DND-41 (cell line): ENCODE results near the gene CAV3.

Experiments
- ATAC-seq: fragments of 200-7000 bp; cut with Tn5 transposase; 3 replicates; pipeline ENCODE4 v1.9.1; 2021; ENCODE audit warnings: low read depth; ENCODE audit not compliant: insufficient read depth
- DNase-seq: peaks from one replicate; pipeline ENCODE4 v3.0.0-alpha.2; 2020
- H2AFZ ChIP-seq: 2 replicates; pipeline ENCODE4 v1.6.0; 2012; ENCODE audit warnings: low read depth, low read length
- H3K27ac ChIP-seq: 2 replicates; pipeline ENCODE4 v1.5.1; 2012; ENCODE audit warnings: low read length, inconsistent platforms
- H3K27me3 ChIP-seq: fragments of 200-600 bp; sonication (generic); 2 replicates; pipeline ENCODE4 v1.6.0; 2012; ENCODE audit warnings: low read length, mild to moderate bottlenecking, inconsistent platforms; ENCODE audit not compliant: insufficient read depth, poor library complexity
- H3K36me3 ChIP-seq: 2 replicates; pipeline ENCODE4 v1.5.1; 2012; ENCODE audit warnings: low read length, inconsistent platforms; ENCODE audit not compliant: insufficient read depth
- H3K4me1 ChIP-seq: 2 replicates; pipeline ENCODE4 v1.5.1; 2012; ENCODE audit warnings: mild to moderate bottlenecking, low read length; ENCODE audit not compliant: insufficient read depth
- H3K4me2 ChIP-seq: 2 replicates; pipeline ENCODE4 v1.6.0; 2012; ENCODE audit warnings: mild to moderate bottlenecking, moderate library complexity, low read length, inconsistent platforms; ENCODE audit not compliant: insufficient read depth
- H3K4me3 ChIP-seq, 2 experiments: fragments of 200-600 bp in 1 of 2; shearing (Covaris generic) in 1 of 2; 2 replicates each; pipeline ENCODE4 v1.5.1; 2012 to 2016; ENCODE audit warnings: inconsistent platforms in 2 of 2, low read length in 2 of 2, mild to moderate bottlenecking in 2 of 2, low read depth in 1 of 2, moderate library complexity in 1 of 2
- H3K79me2 ChIP-seq: 2 replicates; pipeline ENCODE4 v1.6.0; 2012; ENCODE audit warnings: low read length, inconsistent platforms; ENCODE audit not compliant: insufficient read depth
- H3K9ac ChIP-seq: 2 replicates; pipeline ENCODE4 v1.6.0; 2012; ENCODE audit warnings: low read depth, mild to moderate bottlenecking, inconsistent platforms, low read length, moderate library complexity
- H3K9me3 ChIP-seq: 2 replicates; pipeline ENCODE4 v1.5.1; 2012; ENCODE audit warnings: low read length, moderate library complexity, mild to moderate bottlenecking, inconsistent platforms; ENCODE audit not compliant: insufficient read depth, severe bottlenecking
- H4K20me1 ChIP-seq: 2 replicates; pipeline ENCODE4 v1.6.0; 2012; ENCODE audit warnings: low read length; ENCODE audit not compliant: insufficient read depth
- EZH2 ChIP-seq: IDR thresholded peaks from 3 replicates; pipeline ENCODE4 v1.6.1; 2012; ENCODE audit warnings: borderline replicate concordance, low read depth, mild to moderate bottlenecking, moderate library complexity, low read length, inconsistent platforms; ENCODE audit not compliant: severe bottlenecking
- TF ChIP-seq, protein P1 (sequence below): IDR thresholded peaks from 2 replicates; pipeline ENCODE4 v1.5.1; 2012; ENCODE audit warnings: borderline replicate concordance, low read length, moderate library complexity, mild to moderate bottlenecking; ENCODE audit not compliant: poor library complexity, severe bottlenecking; ENCODE audit errors: extremely low read depth

The CAV3 gene

DNA sequence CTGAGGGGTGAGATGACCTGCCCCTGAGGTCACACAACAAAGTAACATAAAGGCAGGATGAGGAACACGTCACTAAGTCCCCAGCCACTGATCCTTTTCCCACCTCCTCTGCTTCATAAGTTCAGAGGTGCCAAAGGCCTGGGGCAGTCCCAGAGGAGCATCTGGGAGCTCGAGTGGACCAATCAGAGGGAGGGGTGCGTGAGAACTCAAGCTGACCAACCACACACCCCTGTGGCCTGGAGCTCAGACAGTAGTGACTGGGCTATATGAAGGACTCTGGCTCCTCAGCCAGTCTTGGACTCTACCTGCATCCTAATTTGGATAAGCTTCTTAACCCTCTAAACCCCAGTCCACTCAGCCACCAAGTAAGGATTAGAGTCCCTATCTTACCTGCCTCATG is 28.0 kb upstream of the CAV3 start:
- DNase-seq (no peak), ATAC-seq (no peak)

DNA sequence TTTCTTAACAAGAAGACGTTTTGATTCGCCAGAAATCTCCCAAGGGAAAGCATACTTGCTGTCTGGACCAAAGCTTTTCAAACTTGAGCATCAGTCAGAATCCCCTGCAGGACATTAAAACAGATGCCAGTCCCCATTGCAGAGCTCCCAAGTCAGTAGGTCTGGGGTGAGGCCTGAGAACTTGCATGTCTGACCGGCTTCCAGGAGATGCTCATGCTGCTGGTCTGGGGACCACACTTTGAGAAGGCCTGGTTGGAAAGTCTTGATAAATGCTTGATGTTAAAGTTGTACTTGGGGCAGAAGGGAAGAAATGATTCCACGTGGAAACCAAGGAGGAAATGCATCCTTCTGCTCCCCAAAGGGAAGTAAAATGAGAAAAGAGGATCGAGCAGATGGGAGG is 24.3 kb upstream of the CAV3 start:
- no peaks in the 10 kb centered on the region for H3K27me3 ChIP-seq
- no peak for DNase-seq
- ATAC-seq = no peak

More for the DNA sequence above, 28.0 kb upstream of the CAV3 start:
- no peaks in the 10 kb centered on the region for H3K27me3 ChIP-seq
- no peaks in the 10 kb centered on the region for H3K9me3 ChIP-seq
- H3K9ac ChIP-seq = no peak overlapping the region
- no peaks in the 10 kb centered on the region for H3K79me2 ChIP-seq
- no peaks in the 10 kb centered on the region for H3K4me1 ChIP-seq
- no peak overlapping the region for H3K27ac ChIP-seq
- no peak overlapping the region for H3K4me2 ChIP-seq
- H2AFZ ChIP-seq = no peak overlapping the region
- TF ChIP-seq, protein P1, sequence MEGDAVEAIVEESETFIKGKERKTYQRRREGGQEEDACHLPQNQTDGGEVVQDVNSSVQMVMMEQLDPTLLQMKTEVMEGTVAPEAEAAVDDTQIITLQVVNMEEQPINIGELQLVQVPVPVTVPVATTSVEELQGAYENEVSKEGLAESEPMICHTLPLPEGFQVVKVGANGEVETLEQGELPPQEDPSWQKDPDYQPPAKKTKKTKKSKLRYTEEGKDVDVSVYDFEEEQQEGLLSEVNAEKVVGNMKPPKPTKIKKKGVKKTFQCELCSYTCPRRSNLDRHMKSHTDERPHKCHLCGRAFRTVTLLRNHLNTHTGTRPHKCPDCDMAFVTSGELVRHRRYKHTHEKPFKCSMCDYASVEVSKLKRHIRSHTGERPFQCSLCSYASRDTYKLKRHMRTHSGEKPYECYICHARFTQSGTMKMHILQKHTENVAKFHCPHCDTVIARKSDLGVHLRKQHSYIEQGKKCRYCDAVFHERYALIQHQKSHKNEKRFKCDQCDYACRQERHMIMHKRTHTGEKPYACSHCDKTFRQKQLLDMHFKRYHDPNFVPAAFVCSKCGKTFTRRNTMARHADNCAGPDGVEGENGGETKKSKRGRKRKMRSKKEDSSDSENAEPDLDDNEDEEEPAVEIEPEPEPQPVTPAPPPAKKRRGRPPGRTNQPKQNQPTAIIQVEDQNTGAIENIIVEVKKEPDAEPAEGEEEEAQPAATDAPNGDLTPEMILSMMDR = no peak
- no peak for TF ChIP-seq EZH2
- H3K36me3 ChIP-seq = no peaks in the 10 kb centered on the region
- H4K20me1 ChIP-seq = no peaks in the 10 kb centered on the region
- H3K4me3 ChIP-seq = no peak overlapping the region

DNA sequence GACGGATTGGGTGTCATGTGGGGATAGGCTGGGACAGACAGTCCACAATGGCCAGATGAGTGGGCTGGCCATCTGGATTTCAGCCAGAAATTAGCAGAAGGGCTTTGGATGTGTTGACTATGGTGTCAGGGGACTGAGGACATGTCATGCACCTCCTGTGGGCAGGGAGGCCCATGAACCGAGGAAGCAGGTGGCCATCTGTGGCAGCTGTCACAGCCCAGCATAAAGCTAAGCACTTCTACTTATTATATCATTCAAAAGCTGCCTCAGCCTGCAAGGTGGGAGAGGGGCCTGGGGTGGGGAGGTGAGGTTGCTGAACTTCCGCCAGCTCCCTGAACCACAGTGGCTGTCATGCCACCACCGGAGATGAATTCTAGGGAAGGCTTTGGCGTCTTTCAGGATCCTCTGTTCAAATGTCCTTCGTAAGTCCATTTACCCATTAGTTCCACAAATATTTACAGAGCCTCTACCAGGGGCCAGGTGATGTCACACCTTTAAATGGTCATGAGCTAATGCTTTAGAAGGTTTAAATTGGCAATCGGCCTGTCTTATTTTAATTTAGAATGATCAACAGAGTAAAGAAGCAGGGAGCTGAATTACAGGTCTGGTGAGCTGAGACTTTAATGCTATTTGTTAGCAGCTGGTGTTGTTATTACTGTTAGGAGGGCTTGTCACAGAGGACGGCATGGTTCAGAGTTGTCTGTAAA is 23.6 kb upstream of the CAV3 start:
- Histone ChIP-seq H3K4me2 (no peak overlapping the region), H3K4me3 (no peak overlapping the region), H3K79me2 (no peaks in the 10 kb centered on the region), H3K4me1 (no peaks in the 10 kb centered on the region), H4K20me1 (no peaks in the 10 kb centered on the region), H3K36me3 (no peaks in the 10 kb centered on the region), H3K9me3 (no peaks in the 10 kb centered on the region), H2AFZ (no peak overlapping the region), H3K27ac (no peak overlapping the region), H3K27me3 (no peaks in the 10 kb centered on the region), H3K9ac (no peak overlapping the region)
- DNase-seq (no peak), ATAC-seq (no peak)
- TF ChIP-seq, protein P1 = no peak
- TF ChIP-seq EZH2 = no peak

More for the DNA sequence above, 24.3 kb upstream of the CAV3 start:
- no peaks in the 10 kb centered on the region for H3K9me3 ChIP-seq
- H3K4me2 ChIP-seq = no peak overlapping the region
- H3K4me3 ChIP-seq = no peak overlapping the region
- no peaks in the 10 kb centered on the region for H3K4me1 ChIP-seq
- no peak overlapping the region for H2AFZ ChIP-seq
- TF ChIP-seq, protein P1 = no peak
- TF ChIP-seq EZH2 = no peak
- no peaks in the 10 kb centered on the region for H3K79me2 ChIP-seq
- no peak overlapping the region for H3K27ac ChIP-seq
- H4K20me1 ChIP-seq = no peaks in the 10 kb centered on the region
- no peaks in the 10 kb centered on the region for H3K36me3 ChIP-seq
- H3K9ac ChIP-seq = no peak overlapping the region
